HEK293T (cell line): ENCODE results near the gene CNTRL.

ENCODE experiments used
- ARNT ChIP-seq: fragments of 450-650 bp; IDR thresholded peaks from 2 replicates; pipeline ENCODE4 v1.6.1; 2017; ENCODE audit warnings: mild to moderate bottlenecking
- ELF4 ChIP-seq: fragments of 450-650 bp; IDR thresholded peaks from 2 replicates; pipeline ENCODE4 v1.6.1; 2017; ENCODE audit warnings: antibody characterized with exemption
- ZNF384 ChIP-seq: fragments of 450-650 bp; IDR thresholded peaks from 2 replicates; pipeline ENCODE4 v1.6.1; 2016

GRCh38 chr9:121029469-121029868 is 45.3 kb upstream of the CNTRL start:
- TF ChIP-seq ELF4 (no peak), ZNF384 (no peak), ARNT (no peak)
